ENCODE data around the gene KRTAP5-11.

DNA sequence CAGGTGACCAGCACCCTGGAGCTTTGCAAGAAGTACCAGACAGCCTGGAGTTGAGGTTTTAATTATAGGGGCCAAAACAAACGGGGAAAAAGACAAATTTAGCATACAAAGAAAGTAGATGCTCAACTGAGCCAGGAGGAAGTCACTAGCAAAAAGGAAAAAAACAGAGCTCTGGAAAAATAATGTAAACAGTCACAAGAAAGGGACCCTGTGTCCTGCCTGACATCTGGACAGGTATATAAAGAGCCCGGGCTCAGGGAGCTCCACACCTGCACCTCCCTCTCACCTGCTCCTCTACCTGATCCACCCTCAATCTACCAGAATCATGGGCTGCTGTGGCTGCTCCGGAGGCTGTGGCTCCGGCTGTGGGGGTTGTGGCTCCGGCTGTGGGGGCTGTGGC lies 17.4 kb downstream of the KRTAP5-11 start, which contains the start of gene KRTAP5-10:
- TF ChIP-seq POLR2AphosphoS5 (IDR thresholded peaks at IDR 0.05; ENCODE audit: low read depth) (no peak), EZH2phosphoT487 (IDR thresholded peaks at IDR 0.05; ENCODE audit: unreplicated experiment) (no peak), EZH2 (IDR thresholded peaks at IDR 0.05; ENCODE audit: low read depth, unreplicated experiment) (no peak), CREB1 (CRISPR knock-in tag; IDR thresholded peaks at IDR 0.05; ENCODE audit: low read depth) (no peak), ZNF114 (CRISPR knock-in tag; IDR thresholded peaks at IDR 0.05) (no peak), ZNF331 (CRISPR knock-in tag; IDR thresholded peaks at IDR 0.05; ENCODE audit: low read depth) (no peak), STAT1 (IDR thresholded peaks at IDR 0.05; ENCODE audit: unreplicated experiment) (no peak), NANOG (IDR thresholded peaks at IDR 0.05; ENCODE audit: borderline replicate concordance) (no peak), JUNB (IDR thresholded peaks at IDR 0.05; ENCODE audit: unreplicated experiment) (no peak)
- TF ChIP-seq, protein P1, sequence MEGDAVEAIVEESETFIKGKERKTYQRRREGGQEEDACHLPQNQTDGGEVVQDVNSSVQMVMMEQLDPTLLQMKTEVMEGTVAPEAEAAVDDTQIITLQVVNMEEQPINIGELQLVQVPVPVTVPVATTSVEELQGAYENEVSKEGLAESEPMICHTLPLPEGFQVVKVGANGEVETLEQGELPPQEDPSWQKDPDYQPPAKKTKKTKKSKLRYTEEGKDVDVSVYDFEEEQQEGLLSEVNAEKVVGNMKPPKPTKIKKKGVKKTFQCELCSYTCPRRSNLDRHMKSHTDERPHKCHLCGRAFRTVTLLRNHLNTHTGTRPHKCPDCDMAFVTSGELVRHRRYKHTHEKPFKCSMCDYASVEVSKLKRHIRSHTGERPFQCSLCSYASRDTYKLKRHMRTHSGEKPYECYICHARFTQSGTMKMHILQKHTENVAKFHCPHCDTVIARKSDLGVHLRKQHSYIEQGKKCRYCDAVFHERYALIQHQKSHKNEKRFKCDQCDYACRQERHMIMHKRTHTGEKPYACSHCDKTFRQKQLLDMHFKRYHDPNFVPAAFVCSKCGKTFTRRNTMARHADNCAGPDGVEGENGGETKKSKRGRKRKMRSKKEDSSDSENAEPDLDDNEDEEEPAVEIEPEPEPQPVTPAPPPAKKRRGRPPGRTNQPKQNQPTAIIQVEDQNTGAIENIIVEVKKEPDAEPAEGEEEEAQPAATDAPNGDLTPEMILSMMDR (conservative IDR thresholded peaks at IDR 0.05; ENCODE audit: low read depth in 2 of 2), result no peak
- TF ChIP-seq, protein P2, sequence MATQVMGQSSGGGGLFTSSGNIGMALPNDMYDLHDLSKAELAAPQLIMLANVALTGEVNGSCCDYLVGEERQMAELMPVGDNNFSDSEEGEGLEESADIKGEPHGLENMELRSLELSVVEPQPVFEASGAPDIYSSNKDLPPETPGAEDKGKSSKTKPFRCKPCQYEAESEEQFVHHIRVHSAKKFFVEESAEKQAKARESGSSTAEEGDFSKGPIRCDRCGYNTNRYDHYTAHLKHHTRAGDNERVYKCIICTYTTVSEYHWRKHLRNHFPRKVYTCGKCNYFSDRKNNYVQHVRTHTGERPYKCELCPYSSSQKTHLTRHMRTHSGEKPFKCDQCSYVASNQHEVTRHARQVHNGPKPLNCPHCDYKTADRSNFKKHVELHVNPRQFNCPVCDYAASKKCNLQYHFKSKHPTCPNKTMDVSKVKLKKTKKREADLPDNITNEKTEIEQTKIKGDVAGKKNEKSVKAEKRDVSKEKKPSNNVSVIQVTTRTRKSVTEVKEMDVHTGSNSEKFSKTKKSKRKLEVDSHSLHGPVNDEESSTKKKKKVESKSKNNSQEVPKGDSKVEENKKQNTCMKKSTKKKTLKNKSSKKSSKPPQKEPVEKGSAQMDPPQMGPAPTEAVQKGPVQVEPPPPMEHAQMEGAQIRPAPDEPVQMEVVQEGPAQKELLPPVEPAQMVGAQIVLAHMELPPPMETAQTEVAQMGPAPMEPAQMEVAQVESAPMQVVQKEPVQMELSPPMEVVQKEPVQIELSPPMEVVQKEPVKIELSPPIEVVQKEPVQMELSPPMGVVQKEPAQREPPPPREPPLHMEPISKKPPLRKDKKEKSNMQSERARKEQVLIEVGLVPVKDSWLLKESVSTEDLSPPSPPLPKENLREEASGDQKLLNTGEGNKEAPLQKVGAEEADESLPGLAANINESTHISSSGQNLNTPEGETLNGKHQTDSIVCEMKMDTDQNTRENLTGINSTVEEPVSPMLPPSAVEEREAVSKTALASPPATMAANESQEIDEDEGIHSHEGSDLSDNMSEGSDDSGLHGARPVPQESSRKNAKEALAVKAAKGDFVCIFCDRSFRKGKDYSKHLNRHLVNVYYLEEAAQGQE (IDR thresholded peaks at IDR 0.05; ENCODE audit: unreplicated experiment), result no peak
- TF ChIP-seq, protein P3, sequence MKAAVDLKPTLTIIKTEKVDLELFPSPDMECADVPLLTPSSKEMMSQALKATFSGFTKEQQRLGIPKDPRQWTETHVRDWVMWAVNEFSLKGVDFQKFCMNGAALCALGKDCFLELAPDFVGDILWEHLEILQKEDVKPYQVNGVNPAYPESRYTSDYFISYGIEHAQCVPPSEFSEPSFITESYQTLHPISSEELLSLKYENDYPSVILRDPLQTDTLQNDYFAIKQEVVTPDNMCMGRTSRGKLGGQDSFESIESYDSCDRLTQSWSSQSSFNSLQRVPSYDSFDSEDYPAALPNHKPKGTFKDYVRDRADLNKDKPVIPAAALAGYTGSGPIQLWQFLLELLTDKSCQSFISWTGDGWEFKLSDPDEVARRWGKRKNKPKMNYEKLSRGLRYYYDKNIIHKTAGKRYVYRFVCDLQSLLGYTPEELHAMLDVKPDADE (IDR thresholded peaks at IDR 0.05), result no peak
